Activated naive CD8-positive, alpha-beta T cell treated with anti-CD3 and anti-CD28 coated beads, Interleukin-2, amount 50 U/mL, for 24 hours (primary cell): ENCODE data around the gene CYP2A13.
A peak's percentile ranks its signal among the peaks of the same experiment; 100 is the strongest.
"Not testable (repeated sequence)": the region's sequence is repeated elsewhere in the genome, so short reads cannot be mapped to it uniquely, and the experiment has no call there.

Source experiments
- ATAC-seq: fragments of 150-1000 bp; cut with Tn5 transposase; one replicate; pipeline ENCODE4 v1.10.0; 2021
- DNase-seq: peaks from one replicate; pipeline ENCODE4 v3.0.0; 2021
- H3K27ac Mint-ChIP-seq: one replicate; pipeline ENCODE4 v1.8.0; 2021; ENCODE audit warnings: mild to moderate bottlenecking, mixed read lengths
- H3K27me3 Mint-ChIP-seq: one replicate; pipeline ENCODE4 v1.8.0; 2021; ENCODE audit warnings: mixed read lengths
- H3K36me3 Mint-ChIP-seq: one replicate; pipeline ENCODE4 v1.8.0; 2021; ENCODE audit warnings: low read depth, mixed read lengths
- H3K4me1 Mint-ChIP-seq: one replicate; pipeline ENCODE4 v1.8.0; 2021; ENCODE audit warnings: mixed read lengths
- H3K4me3 Mint-ChIP-seq: one replicate; pipeline ENCODE4 v1.8.0; 2021; ENCODE audit warnings: mild to moderate bottlenecking, moderate library complexity, mixed read lengths
- H3K9me3 Mint-ChIP-seq: one replicate; pipeline ENCODE4 v1.8.0; 2021; ENCODE audit warnings: mixed read lengths

CYP2A13 gene

DNA sequence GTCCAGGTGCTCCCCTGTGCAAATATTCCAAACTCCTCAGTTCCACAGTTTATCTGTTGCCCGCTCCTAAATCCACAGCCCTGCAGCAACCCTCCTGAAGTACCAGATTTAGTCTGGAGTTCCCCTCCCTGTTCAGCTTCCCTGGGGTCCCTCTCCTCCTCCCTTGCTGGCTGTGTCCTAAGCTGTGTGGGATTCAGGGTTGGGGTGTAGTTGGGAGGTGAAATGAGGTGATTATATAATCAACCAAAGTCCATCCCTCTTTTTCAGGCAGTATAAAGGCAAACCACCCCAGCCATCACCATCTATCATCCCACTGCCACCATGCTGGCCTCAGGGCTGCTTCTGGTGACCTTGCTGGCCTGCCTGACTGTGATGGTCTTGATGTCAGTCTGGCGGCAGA lies at the start of gene CYP2A13:
CYP2A13 (plus strand) TSS at position 301 of the 400 bp plus-strand sequence; CDS start at position 322, 21 bp downstream.
- Mint-ChIP-seq H3K4me3 (no peak within 1 kb of the TSS), H3K27me3 (peaks cover 43% of the 10 kb centered on the region), H3K36me3 (no peaks in the 10 kb centered on the region), H3K4me1 (peaks cover 5% of the 10 kb centered on the region), H3K9me3 (no peaks in the 10 kb centered on the region), H3K27ac (no peak within 1 kb of the TSS)
- no peak for DNase-seq
- ATAC-seq = no peak

- no peak for DNase-seq
- Mint-ChIP-seq H3K27ac (no peak overlapping the region), H3K4me1 (no peaks in the 10 kb centered on the region), H3K27me3 (peaks cover 2% of the 10 kb centered on the region), H3K9me3 (peaks cover 6% of the 10 kb centered on the region), H3K36me3 (no peaks in the 10 kb centered on the region), H3K4me3 (no peak overlapping the region)
- ATAC-seq = no peak
Measured at GRCh38 chr19:41039806-41040205, 48.4 kb upstream of the CYP2A13 start.

- H3K4me1 Mint-ChIP-seq, H3K36me3 Mint-ChIP-seq, H3K4me3 Mint-ChIP-seq, DNase-seq, H3K27ac Mint-ChIP-seq, H3K9me3 Mint-ChIP-seq, ATAC-seq: not testable (repeated sequence)
- H3K27me3 Mint-ChIP-seq = peaks cover 14% of the 10 kb centered on the region
Measured at GRCh38 chr19:41045095-41045494, 43.2 kb upstream of the CYP2A13 start.

DNA sequence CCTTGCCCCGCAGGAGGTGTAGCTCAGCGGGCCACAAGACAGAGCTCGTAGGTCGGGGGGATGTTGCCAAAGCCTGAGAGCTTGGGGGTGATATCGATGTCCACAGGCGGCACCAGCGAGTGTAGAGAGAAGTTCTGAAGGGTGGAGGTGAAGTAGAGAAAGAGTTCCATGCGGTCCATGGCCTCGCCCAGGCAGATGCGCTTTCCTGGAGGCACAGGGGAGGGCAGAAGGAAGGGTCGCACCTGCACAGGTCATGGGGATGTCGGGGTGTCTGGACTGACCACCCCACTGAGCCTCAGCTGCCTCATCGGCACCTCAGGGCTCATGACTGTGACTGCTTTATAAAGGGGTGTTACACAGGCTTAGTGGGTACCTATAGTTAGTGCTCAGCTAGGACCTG lies 37.8 kb upstream of the CYP2A13 start:
- no peaks in the 10 kb centered on the region for H3K36me3 Mint-ChIP-seq
- DNase-seq = no peak
- no peak overlapping the region for H3K27ac Mint-ChIP-seq
- H3K4me1 Mint-ChIP-seq = no peaks in the 10 kb centered on the region
- H3K27me3 Mint-ChIP-seq = peaks cover 16% of the 10 kb centered on the region
- H3K9me3 Mint-ChIP-seq = no peaks in the 10 kb centered on the region
- ATAC-seq = no peak
- no peak overlapping the region for H3K4me3 Mint-ChIP-seq

- not testable (repeated sequence) for DNase-seq, H3K9me3 Mint-ChIP-seq, H3K4me1 Mint-ChIP-seq, ATAC-seq, H3K36me3 Mint-ChIP-seq, H3K27ac Mint-ChIP-seq, H3K4me3 Mint-ChIP-seq
- H3K27me3 Mint-ChIP-seq = peaks cover 16% of the 10 kb centered on the region
Measured at GRCh38 chr19:41052162-41052561, 36.1 kb upstream of the CYP2A13 start.

DNA sequence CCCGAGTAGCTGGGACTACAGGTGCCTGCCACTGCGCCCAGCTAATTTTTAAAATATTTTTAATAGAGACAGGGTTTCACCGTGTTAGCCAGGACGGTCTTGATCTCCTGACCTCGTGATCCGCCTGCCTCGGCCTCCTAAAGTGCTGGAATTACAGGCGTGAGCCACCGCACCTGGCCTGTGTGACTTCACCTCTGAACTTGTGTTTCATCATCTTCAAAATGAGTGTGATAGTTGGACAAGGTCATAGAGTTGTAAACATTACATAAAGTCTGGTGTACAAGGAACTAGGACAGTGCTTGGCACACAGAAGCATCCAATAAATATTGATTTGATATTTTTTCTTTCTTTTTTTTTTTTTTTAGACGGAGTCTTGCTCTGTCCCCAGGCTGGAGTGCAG lies 34.9 kb upstream of the CYP2A13 start:
- not testable (repeated sequence) for H3K36me3 Mint-ChIP-seq, DNase-seq, H3K9me3 Mint-ChIP-seq, ATAC-seq, H3K4me3 Mint-ChIP-seq, H3K27ac Mint-ChIP-seq, H3K4me1 Mint-ChIP-seq
- peaks cover 20% of the 10 kb centered on the region for H3K27me3 Mint-ChIP-seq

GRCh38 chr19:41064974-41065569 lies 23.2 kb upstream of the CYP2A13 start:
- H3K4me3 Mint-ChIP-seq = no peak overlapping the region
- H3K27me3 Mint-ChIP-seq = peaks cover 15% of the 10 kb centered on the region
- no peak overlapping the region for H3K27ac Mint-ChIP-seq
- H3K36me3 Mint-ChIP-seq = no peaks in the 10 kb centered on the region
- no peaks in the 10 kb centered on the region for H3K9me3 Mint-ChIP-seq
- DNase-seq (no peak), ATAC-seq (no peak)
- H3K4me1 Mint-ChIP-seq = no peaks in the 10 kb centered on the region

GRCh38 chr19:41076286-41076685 lies 12.0 kb upstream of the CYP2A13 start:
- Mint-ChIP-seq H3K27me3 (peaks cover 12% of the 10 kb centered on the region), H3K27ac (no peak overlapping the region), H3K4me3 (no peak overlapping the region), H3K9me3 (peaks cover 12% of the 10 kb centered on the region), H3K36me3 (peaks cover 1% of the 10 kb centered on the region), H3K4me1 (no peaks in the 10 kb centered on the region)
- no peak for DNase-seq
- ATAC-seq = no peak

GRCh38 chr19:41083516-41083915 lies 4.7 kb upstream of the CYP2A13 start:
- peaks cover 1% of the 10 kb centered on the region for H3K36me3 Mint-ChIP-seq
- H3K27me3 Mint-ChIP-seq = peaks cover 16% of the 10 kb centered on the region
- no peak for ATAC-seq

GRCh38 chr19:41085748-41086415 lies 2.4 kb upstream of the CYP2A13 start:
- no peak for DNase-seq
- Mint-ChIP-seq H3K9me3 (peaks cover 3% of the 10 kb centered on the region), H3K27ac (no peak overlapping the region), H3K36me3 (no peaks in the 10 kb centered on the region), H3K27me3 (peaks cover 31% of the 10 kb centered on the region), H3K4me3 (no peak overlapping the region), H3K4me1 (peaks cover 4% of the 10 kb centered on the region)
- no peak for ATAC-seq

More at GRCh38 chr19:41083516-41083915, 4.7 kb upstream of the CYP2A13 start:
- Mint-ChIP-seq H3K4me3 (no peak overlapping the region), H3K4me1 (no peaks in the 10 kb centered on the region), H3K27ac (no peak overlapping the region), H3K9me3 (peaks cover 12% of the 10 kb centered on the region)
- no peak for DNase-seq

DNA sequence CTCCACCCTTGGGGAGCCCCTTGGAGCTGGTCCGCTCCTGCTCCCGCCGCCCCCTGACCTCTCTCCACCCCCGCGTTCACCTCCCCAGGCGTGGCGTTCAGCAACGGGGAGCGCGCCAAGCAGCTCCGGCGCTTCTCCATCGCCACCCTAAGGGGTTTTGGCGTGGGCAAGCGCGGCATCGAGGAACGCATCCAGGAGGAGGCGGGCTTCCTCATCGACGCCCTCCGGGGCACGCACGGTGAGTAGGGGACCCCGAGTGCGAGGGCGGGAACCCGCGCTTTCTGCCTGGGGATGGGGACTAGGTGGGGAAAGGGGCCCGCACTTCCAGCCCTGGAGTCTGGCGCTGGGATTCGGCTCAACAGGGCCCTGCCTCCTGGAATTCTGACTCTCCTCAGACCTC lies 1.7 kb downstream of the CYP2A13 start:
- H3K4me3 Mint-ChIP-seq = no peak overlapping the region
- no peaks in the 10 kb centered on the region for H3K9me3 Mint-ChIP-seq
- H3K4me1 Mint-ChIP-seq = peaks cover 5% of the 10 kb centered on the region
- ATAC-seq (no peak), DNase-seq (no peak)
- H3K36me3 Mint-ChIP-seq = no peaks in the 10 kb centered on the region
- no peak overlapping the region for H3K27ac Mint-ChIP-seq
- H3K27me3 Mint-ChIP-seq = peaks cover 50% of the 10 kb centered on the region

DNA sequence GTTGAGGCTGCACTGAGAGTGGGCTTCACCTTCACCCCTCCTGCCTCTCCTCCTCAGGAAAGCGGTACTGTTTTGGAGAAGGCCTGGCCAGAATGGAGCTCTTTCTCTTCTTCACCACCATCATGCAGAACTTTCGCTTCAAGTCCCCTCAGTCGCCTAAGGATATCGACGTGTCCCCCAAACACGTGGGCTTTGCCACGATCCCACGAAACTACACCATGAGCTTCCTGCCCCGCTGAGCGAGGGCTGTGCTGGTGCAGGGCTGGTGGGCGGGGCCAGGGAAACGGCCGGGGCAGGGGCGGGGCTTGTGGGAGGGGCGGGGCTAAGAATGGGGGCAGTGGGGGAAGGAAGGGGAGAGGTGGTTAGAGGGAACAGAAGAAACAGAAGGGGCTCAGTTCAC lies 7.5 kb downstream of the CYP2A13 start:
- H3K4me1 Mint-ChIP-seq = peaks cover 2% of the 10 kb centered on the region
- no peak overlapping the region for H3K4me3 Mint-ChIP-seq
- H3K36me3 Mint-ChIP-seq = no peaks in the 10 kb centered on the region
- no peak overlapping the region for H3K27ac Mint-ChIP-seq
- no peaks in the 10 kb centered on the region for H3K9me3 Mint-ChIP-seq
- ATAC-seq (no peak), DNase-seq (peak; percentile 5)
- peaks cover 22% of the 10 kb centered on the region for H3K27me3 Mint-ChIP-seq

DNA sequence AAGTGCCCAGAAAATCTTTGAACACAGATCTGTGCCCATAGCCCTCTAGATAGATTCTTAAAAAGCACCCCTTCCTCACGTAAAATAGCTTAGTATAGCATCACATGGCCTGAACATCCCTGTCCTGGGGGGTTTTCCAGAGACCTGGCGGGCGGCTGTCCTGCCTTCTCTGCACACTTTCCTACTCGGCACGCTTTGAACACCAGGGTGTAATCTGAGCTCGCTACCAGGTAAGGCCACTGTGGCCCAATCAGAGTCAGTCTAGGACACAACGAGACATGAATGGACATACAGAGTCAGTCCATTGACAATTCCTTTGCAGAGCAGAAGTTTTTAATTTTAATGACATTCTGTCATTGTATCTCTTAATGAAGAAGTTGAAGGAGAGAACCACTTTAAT lies 8.1 kb downstream of the CYP2A13 start:
- Mint-ChIP-seq H3K36me3 (no peaks in the 10 kb centered on the region), H3K27ac (no peak overlapping the region), H3K4me3 (no peak overlapping the region), H3K27me3 (peaks cover 16% of the 10 kb centered on the region), H3K4me1 (no peaks in the 10 kb centered on the region), H3K9me3 (peaks cover 4% of the 10 kb centered on the region)
- DNase-seq = no peak
- no peak for ATAC-seq

DNA sequence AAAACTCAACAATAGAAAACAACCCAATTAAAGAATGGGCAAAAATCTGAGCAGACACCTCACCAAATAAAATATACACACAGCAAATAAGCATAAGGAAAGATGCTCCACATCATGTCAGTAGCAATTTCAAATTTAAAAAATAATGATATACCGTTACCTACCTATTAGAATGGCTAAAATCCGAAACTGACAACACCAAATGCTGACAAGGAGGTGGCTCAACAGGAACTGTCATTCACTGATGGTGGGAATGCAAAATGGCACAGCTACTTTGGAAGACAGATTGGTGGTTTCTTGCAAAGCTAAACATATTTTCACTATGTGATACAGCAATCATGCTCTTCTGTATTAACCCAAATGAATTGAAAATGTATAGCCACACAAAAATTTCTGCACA lies 9.1 kb downstream of the CYP2A13 start:
- ATAC-seq (no peak), DNase-seq (no peak)
- Mint-ChIP-seq H3K27me3 (peaks cover 10% of the 10 kb centered on the region), H3K4me1 (no peaks in the 10 kb centered on the region), H3K27ac (no peak overlapping the region), H3K9me3 (peaks cover 14% of the 10 kb centered on the region), H3K4me3 (no peak overlapping the region), H3K36me3 (no peaks in the 10 kb centered on the region)

GRCh38 chr19:41098762-41099161 lies 10.5 kb downstream of the CYP2A13 start:
- no peaks in the 10 kb centered on the region for H3K4me1 Mint-ChIP-seq
- no peak overlapping the region for H3K27ac Mint-ChIP-seq
- no peak for DNase-seq
- H3K36me3 Mint-ChIP-seq = no peaks in the 10 kb centered on the region
- ATAC-seq = no peak
- peaks cover 16% of the 10 kb centered on the region for H3K9me3 Mint-ChIP-seq
- no peak overlapping the region for H3K4me3 Mint-ChIP-seq
- peaks cover 7% of the 10 kb centered on the region for H3K27me3 Mint-ChIP-seq
